DOHH2 (cell line): ENCODE data around the gene BCL2L13.
"Not testable (repeated sequence)": the region's sequence is repeated elsewhere in the genome, so short reads cannot be mapped to it uniquely, and the experiment has no call there.

Source experiments
- EZH2phosphoT487 ChIP-seq: fragments of 200-600 bp; sonication (generic); IDR thresholded peaks from 2 replicates; pipeline ENCODE4 v1.6.1; 2017; ENCODE audit warnings: borderline replicate concordance, mild to moderate bottlenecking, antibody characterized with exemption, low read length, moderate library complexity, mixed read lengths
- TF ChIP-seq, protein P1 (sequence below): fragments of 200-600 bp; sonication (generic); IDR thresholded peaks from one replicate; pipeline ENCODE4 v1.5.1; 2014; ENCODE audit warnings: antibody characterized with exemption, mild to moderate bottlenecking, low read depth, low read length; ENCODE audit not compliant: poor library complexity, severe bottlenecking

DNA sequence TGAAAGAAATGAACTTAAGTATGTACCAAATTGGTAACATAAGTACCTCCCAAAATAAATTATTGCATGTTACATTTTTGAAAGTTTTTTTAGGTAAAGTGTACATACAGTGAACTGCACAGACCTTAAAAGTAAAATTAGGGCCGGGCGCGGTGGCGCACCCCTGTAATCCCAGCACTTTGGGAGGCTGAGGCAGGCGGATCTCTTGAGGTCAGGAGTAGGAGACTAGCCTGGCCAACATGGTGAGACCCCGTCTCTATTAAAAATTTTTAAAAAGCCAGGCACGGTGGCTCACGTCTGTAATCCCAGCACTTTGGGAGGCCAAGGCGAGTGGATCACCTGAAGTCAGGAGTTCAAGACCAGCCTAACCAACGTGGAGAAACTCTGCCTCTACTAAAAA is 1.7 kb upstream of the BCL2L13 start:
- TF ChIP-seq, protein P1, sequence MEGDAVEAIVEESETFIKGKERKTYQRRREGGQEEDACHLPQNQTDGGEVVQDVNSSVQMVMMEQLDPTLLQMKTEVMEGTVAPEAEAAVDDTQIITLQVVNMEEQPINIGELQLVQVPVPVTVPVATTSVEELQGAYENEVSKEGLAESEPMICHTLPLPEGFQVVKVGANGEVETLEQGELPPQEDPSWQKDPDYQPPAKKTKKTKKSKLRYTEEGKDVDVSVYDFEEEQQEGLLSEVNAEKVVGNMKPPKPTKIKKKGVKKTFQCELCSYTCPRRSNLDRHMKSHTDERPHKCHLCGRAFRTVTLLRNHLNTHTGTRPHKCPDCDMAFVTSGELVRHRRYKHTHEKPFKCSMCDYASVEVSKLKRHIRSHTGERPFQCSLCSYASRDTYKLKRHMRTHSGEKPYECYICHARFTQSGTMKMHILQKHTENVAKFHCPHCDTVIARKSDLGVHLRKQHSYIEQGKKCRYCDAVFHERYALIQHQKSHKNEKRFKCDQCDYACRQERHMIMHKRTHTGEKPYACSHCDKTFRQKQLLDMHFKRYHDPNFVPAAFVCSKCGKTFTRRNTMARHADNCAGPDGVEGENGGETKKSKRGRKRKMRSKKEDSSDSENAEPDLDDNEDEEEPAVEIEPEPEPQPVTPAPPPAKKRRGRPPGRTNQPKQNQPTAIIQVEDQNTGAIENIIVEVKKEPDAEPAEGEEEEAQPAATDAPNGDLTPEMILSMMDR, result not testable (repeated sequence)
- TF ChIP-seq EZH2phosphoT487, result not testable (repeated sequence)
